IMR-90 (cell line): ENCODE results near the gene MTHFSD. TPM values are rescaled to one million over a fixed set of nuclear protein-coding genes. Genes with fewer than 3 reads are reported as not detected.

Experiments
- ATAC-seq: fragments of 200-7000 bp; cut with Tn5 transposase; 2 replicates; pipeline ENCODE4 v1.9.1; 2020; ENCODE audit warnings: low read depth, mild to moderate bottlenecking, moderate library complexity
- BruUV-seq: library from RNA; stranded (reverse); fragments of 400-500 nt; replicated peaks from 2 replicates; lab custom pipeline; 2021; lab: Mats Ljungman, UMichigan
- CTCF ChIA-PET: fragments of 300-600 bp; formaldehyde crosslinking; extraction: SDS; loops from one replicate; lab custom pipeline; 2021; ENCODE audit warnings: antibody characterized with exemption; lab: Yijun Ruan, JAX
- POLR2A ChIA-PET: fragments of 300-600 bp; sonication (Branson Sonifier 250); formaldehyde crosslinking; loops from one replicate; lab custom pipeline; 2022; ENCODE audit warnings: antibody characterized with exemption; ENCODE audit not compliant: unreplicated experiment; lab: Charles Lee
- DNase-seq: peaks from one replicate; pipeline ENCODE4 v3.0.0; 2013
- H2AFZ ChIP-seq: replicated peaks from 2 replicates; pipeline ENCODE3; 2013; ENCODE audit warnings: low read length, mild to moderate bottlenecking; ENCODE audit not compliant: poor library complexity
- H2AK5ac ChIP-seq: 2 replicates; pipeline ENCODE4 v1.6.1; 2013; ENCODE audit warnings: low read depth, low read length, inconsistent platforms
- H2AK9ac ChIP-seq: replicated peaks from 2 replicates; pipeline ENCODE3; 2013; ENCODE audit warnings: mild to moderate bottlenecking, low read depth, low read length, moderate library complexity; ENCODE audit not compliant: poor library complexity
- H2BK120ac ChIP-seq: 2 replicates; pipeline ENCODE4 v1.6.1; 2013; ENCODE audit warnings: low read depth, low read length, inconsistent platforms
- H2BK15ac ChIP-seq: 3 replicates; pipeline ENCODE4 v1.6.1; 2013; ENCODE audit warnings: low read depth, low read length, inconsistent platforms
- H2BK20ac ChIP-seq: 2 replicates; pipeline ENCODE4 v1.6.1; 2013; ENCODE audit warnings: low read depth, mild to moderate bottlenecking, inconsistent platforms, low read length, moderate library complexity
- H2BK5ac ChIP-seq: 2 replicates; pipeline ENCODE4 v1.6.1; 2013; ENCODE audit warnings: mild to moderate bottlenecking, low read depth, low read length, inconsistent platforms; ENCODE audit not compliant: poor library complexity, severe bottlenecking
- H3K14ac ChIP-seq: replicated peaks from 2 replicates; pipeline ENCODE4 v1.6.1; 2013; ENCODE audit warnings: low read depth, low read length, inconsistent platforms
- H3K18ac ChIP-seq: 2 replicates; pipeline ENCODE4 v1.6.1; 2013; ENCODE audit warnings: low read depth, low read length, control low read depth
- H3K23ac ChIP-seq: 2 replicates; pipeline ENCODE4 v1.6.1; 2013; ENCODE audit warnings: low read depth, low read length, inconsistent platforms
- H3K27ac ChIP-seq: 2 replicates; pipeline ENCODE4 v1.5.1; 2013; ENCODE audit warnings: mild to moderate bottlenecking, control low read depth, low read length; ENCODE audit not compliant: insufficient read depth
- H3K27me3 ChIP-seq: 2 replicates; pipeline ENCODE4 v1.6.1; 2013; ENCODE audit warnings: low read length; ENCODE audit not compliant: control insufficient read depth, insufficient read depth
- H3K36me3 ChIP-seq: 2 replicates; pipeline ENCODE4 v1.6.1; 2013; ENCODE audit warnings: low read length, mixed read lengths; ENCODE audit not compliant: control insufficient read depth, insufficient read depth
- H3K4ac ChIP-seq: 2 replicates; pipeline ENCODE4 v1.6.1; 2013; ENCODE audit warnings: low read depth, low read length, inconsistent platforms
- H3K4me1 ChIP-seq: 2 replicates; pipeline ENCODE4 v1.6.1; 2013; ENCODE audit warnings: low read length, mixed read lengths; ENCODE audit not compliant: control insufficient read depth, insufficient read depth
- H3K4me2 ChIP-seq: 2 replicates; pipeline ENCODE4 v1.6.1; 2013; ENCODE audit warnings: low read depth, mild to moderate bottlenecking, control low read depth, low read length, moderate library complexity
- H3K4me3 ChIP-seq: 2 replicates; pipeline ENCODE4 v1.5.1; 2013; ENCODE audit warnings: low read depth, mild to moderate bottlenecking, control low read depth, low read length, moderate library complexity; ENCODE audit not compliant: insufficient read depth
- H3K56ac ChIP-seq: 2 replicates; pipeline ENCODE4 v1.6.1; 2013; ENCODE audit warnings: low read length, inconsistent platforms; ENCODE audit not compliant: insufficient read depth; ENCODE audit errors: extremely low read depth
- H3K79me1 ChIP-seq, 2 experiments: 2 replicates each; pipeline ENCODE4 v1.6.1; 2013; ENCODE audit warnings: low read length in 2 of 2, inconsistent platforms in 1 of 2, low read depth in 1 of 2
- H3K9ac ChIP-seq: 2 replicates; pipeline ENCODE4 v1.6.1; 2013; ENCODE audit warnings: low read depth, low read length, control low read depth
- H3K9me1 ChIP-seq: 2 replicates; pipeline ENCODE4 v1.6.1; 2013; ENCODE audit warnings: low read length, inconsistent platforms; ENCODE audit not compliant: insufficient read depth
- H3K9me3 ChIP-seq: 2 replicates; pipeline ENCODE4 v1.6.1; 2013; ENCODE audit warnings: low read length; ENCODE audit not compliant: control insufficient read depth, insufficient read depth
- H4K20me1 ChIP-seq: 2 replicates; pipeline ENCODE4 v1.6.1; 2013; ENCODE audit warnings: low read length, inconsistent platforms; ENCODE audit not compliant: insufficient read depth
- H4K5ac ChIP-seq: 2 replicates; pipeline ENCODE4 v1.6.1; 2013; ENCODE audit warnings: mild to moderate bottlenecking, low read depth, low read length, control low read depth
- H4K8ac ChIP-seq, 2 experiments: 2 replicates each; pipeline ENCODE4 v1.6.1; 2013; ENCODE audit warnings: low read depth in 2 of 2, low read length in 2 of 2, control low read depth in 1 of 2, inconsistent platforms in 1 of 2
- H4K91ac ChIP-seq: 2 replicates; pipeline ENCODE4 v1.6.1; 2013; ENCODE audit warnings: low read depth, low read length, inconsistent platforms; ENCODE audit not compliant: insufficient read depth
- FOS ChIP-seq: fragments of 150-350 bp; IDR thresholded peaks from 2 replicates; pipeline ENCODE4 v1.6.1; 2016; ENCODE audit warnings: low read depth, low read length
- WGBS, 2 experiments: methylation state at CpG; one replicate each; pipeline versions ENCODE4 v1.1.5 to v1.1.7; 2013; ENCODE audit warnings: missing lambda C conversion rate in 2 of 2; ENCODE audit not compliant: insufficient read length in 1 of 2; ENCODE audit errors: extremely low coverage in 2 of 2; 5-methylcytosine and 5-hydroxymethylcytosine counted together
- dilution Hi-C: fragments of 300-500 bp; cut with HindIII; formaldehyde crosslinking; loops from one replicate; pipeline ENCODE4 v1.14.3; 2018; ENCODE audit warnings: low sequenced_read_pairs; ENCODE audit not compliant: unreplicated experiment
- in situ Hi-C: fragments of 300-500 bp; cut with MboI; formaldehyde crosslinking; loops from 3 replicates; pipeline ENCODE4 v1.14.3; 2019; ENCODE audit warnings: low sequenced_read_pairs, inconsistent platforms, mixed read lengths
- intact Hi-C: fragments of 100-400 bp; cut with micrococcal nuclease; formaldehyde crosslinking; loops from 2 replicates; pipeline ENCODE4 v1.10.0; 2022
- polyA plus RNA-seq, 3 experiments: library from polyadenylated mRNA; depleted of rRNA; stranded (reverse); fragments of >200 nt; gene quantifications; 2 replicates each; pipeline ENCODE4 v1.2.3, GENCODE V29; 2012; ENCODE audit warnings: low replicate concordance in 1 of 3
- total RNA-seq: library from RNA; depleted of rRNA; stranded (reverse); fragments of >200 nt; gene quantifications from 2 replicates; pipeline ENCODE4 v1.2.3, GENCODE V29; 2012

Gene MTHFSD
- total and polyA plus RNA-seq, 2 of the 4 experiments (the other 2 are of a cell fraction): 8.2 to 16.8 TPM

GRCh38 chr16:86531641-86532525, 23.2 kb downstream of the MTHFSD start:
- intact Hi-C loops (no loop called here), in situ Hi-C loops (no loop called here), dilution Hi-C loops (no loop called here)
- Histone ChIP-seq H2AK9ac (no peak overlapping the region), H3K14ac (no peak overlapping the region), H3K4me1 (no peaks in the 10 kb centered on the region), H3K4me3 (no peak overlapping the region), H3K9me1 (no peaks in the 10 kb centered on the region), H3K4me2 (no peak overlapping the region), H2BK5ac (no peak overlapping the region), H3K18ac (no peak overlapping the region), H3K27me3 (no peaks in the 10 kb centered on the region), H4K5ac (no peak overlapping the region), H3K79me1 (no peaks in the 10 kb centered on the region), H2AFZ (no peak overlapping the region), H3K9me3 (no peaks in the 10 kb centered on the region), H3K9ac (no peak overlapping the region), H3K36me3 (peaks cover 6% of the 10 kb centered on the region), H2BK20ac (no peak overlapping the region), H4K20me1 (no peaks in the 10 kb centered on the region), H2BK15ac (no peak overlapping the region), H3K4ac (no peak overlapping the region), H4K91ac (no peak overlapping the region), H2BK120ac (no peak overlapping the region), H3K56ac (no peak overlapping the region), H4K8ac (no peak overlapping the region), H3K23ac (no peak overlapping the region), H3K27ac (no peak overlapping the region), H2AK5ac (no peak overlapping the region)
- no peak for TF ChIP-seq FOS
- BruUV-seq: no TSS peak
- ATAC-seq (no peak), DNase-seq (no peak)
- WGBS, 2 experiments: 93% methylated on average over 31 of the region's 49 CpGs; no CpG with 5 or more reads in 1 of the 2 experiments
- CTCF ChIA-PET: no interaction called here
- POLR2A ChIA-PET: no interaction called here
